GM19193 (cell line): Measurements from ENCODE around the gene TCF7L2.

ENCODE experiments used
- POLR2A ChIP-seq: IDR thresholded peaks from 4 replicates; pipeline ENCODE4 v1.6.1; 2011; ENCODE audit not compliant: insufficient read depth, insufficient read length; ENCODE audit errors: extremely low read depth

Gene TCF7L2

DNA sequence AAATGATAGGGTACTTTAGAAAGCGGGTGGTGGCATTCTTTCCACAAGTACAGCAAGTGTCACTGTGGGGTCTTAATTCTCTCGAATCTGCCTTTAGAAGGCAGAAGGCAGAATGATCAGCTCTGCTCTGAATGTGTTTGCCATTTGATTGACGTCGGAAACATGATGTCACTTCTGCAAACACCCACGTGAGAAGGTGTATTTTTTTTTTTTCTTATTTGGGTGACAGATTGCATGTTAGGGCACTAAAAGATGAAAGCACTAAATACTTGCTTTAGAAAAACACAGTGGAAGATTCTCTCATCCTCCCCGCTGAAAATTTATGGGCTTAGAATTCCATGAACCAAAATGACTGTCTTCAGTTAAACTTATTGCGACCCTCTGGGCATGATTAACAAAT lies 150.2 kb downstream of the TCF7L2 start:
- TF ChIP-seq POLR2A, result no peak

DNA sequence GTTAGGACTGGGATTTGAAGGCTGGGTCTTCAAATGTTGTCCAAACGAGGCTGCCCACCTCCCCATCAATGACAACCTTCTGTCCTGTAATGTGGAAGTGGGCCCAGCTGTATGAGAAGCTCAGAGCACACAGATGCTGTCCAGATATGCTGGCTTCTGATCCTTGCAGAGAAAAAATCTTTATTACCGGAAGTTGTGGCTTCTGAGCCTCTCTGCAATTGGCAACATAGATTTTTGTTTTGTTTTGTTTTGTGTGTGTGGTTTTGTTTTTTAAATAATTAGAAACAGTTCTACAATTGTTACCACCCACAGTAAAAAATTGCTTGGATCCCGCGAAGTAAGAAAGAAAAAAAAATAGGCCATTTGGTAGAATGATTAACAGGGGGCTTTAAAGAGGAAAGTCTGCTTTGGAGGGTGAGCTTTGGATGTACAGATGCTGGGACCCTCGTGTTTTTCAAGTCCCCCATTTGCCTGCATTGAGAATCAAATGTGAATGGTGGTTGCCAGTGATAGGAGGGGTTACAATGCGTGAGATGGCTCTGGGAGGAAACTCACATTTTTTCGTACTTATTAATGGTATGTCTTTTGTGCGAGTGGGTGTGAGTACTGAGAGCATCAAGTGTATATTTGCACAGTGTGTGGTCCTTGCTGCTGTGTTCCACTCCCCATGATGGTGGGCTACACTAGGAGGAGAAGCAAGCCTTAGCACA lies 153.2 kb downstream of the TCF7L2 start:
- no peak for TF ChIP-seq POLR2A

DNA sequence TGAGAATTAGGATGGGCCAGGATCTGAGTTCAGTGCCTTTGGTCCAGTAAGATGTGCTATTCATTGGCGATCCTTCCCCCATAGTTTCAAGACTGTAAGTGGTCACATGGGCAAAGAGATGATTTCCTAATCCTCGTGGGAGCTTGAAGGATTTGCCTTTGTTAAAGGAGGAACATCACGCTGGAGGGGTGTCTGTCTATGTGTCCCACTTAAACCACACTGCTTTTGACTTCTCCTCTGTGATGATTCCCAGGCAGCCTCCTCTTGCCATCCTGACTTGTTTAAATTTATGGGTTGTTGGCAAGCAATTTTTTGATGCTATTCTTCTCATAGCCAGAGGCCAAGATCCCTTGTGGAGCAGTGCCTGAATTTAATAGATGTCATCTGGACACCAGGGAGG lies 154.0 kb downstream of the TCF7L2 start:
- TF ChIP-seq POLR2A, result no peak

- no peak for TF ChIP-seq POLR2A
Observed at GRCh38 chr10:113108194-113108835, 158.3 kb downstream of the TCF7L2 start.

DNA sequence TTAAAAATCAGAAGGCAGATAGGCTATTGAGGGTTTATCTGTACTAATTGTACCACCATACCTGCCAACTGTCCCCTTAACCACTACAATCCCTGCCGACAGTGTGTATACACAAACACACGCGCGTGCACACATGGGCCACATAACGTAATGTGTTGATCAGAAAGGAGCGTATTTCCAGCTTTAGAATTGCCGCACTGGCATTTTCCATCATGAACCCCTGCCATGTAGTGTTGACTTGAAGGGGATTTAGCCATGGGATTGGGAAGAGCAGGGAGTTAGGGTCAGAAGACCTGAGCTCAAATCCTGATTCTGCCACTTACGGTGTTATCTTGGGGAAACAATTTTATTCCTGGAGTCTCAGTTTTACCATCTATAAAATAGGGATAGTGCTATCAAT lies 158.9 kb downstream of the TCF7L2 start:
- no peak for TF ChIP-seq POLR2A

GRCh38 chr10:113111260-113111659 lies 161.2 kb downstream of the TCF7L2 start:
- no peak for TF ChIP-seq POLR2A

DNA sequence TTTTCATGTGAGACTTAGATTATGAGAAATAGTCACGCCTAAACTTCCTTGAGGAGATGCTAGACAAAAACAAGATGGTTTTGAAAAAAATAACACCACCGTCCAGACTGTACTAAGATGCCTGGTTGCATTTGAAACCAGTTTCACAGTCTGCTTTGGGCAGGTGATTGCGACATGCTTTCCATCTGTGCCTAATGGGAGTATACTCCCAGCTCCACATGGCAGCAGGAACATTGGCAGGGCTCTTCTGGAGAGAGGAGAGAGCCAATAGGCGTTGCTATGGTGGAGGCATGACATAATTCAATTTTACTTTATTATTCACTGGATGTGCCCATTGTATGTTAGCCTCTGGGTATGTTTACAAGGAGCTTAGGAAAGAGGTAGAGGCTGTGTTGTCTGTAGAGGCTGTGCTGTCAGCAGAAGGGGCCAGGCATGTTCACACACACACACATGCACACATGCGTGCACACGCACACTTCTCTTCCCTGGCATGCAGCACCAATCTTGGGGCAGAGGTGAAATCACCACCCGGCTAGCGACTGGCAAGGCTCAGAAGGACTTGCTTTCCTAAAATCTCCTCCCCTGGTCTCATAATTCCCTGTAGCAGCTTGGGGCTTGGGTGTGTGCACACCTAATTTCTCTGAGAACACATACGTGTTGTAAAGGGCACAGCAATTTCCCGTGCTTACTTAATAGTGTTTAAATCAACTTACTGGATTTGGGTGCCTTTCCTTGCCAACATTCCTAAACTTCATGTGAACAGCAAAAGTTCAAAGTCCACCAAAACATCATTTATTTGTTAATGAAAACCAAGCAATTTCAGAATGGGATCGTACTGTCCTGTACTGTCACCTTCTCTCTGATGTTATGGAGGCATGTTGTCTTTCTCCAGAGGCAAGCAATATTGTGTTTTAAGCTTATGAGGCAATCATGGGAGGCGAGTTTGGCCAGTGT lies 162.1 kb downstream of the TCF7L2 start:
- no peak for TF ChIP-seq POLR2A

GRCh38 chr10:113113241-113113640 lies 163.2 kb downstream of the TCF7L2 start:
- TF ChIP-seq POLR2A, result no peak

GRCh38 chr10:113113918-113114317 lies 163.9 kb downstream of the TCF7L2 start:
- no peak for TF ChIP-seq POLR2A

- TF ChIP-seq POLR2A, result no peak
Observed at GRCh38 chr10:113115556-113115955, 165.5 kb downstream of the TCF7L2 start.

- TF ChIP-seq POLR2A, result no peak
Observed at GRCh38 chr10:113118882-113119281, 168.8 kb downstream of the TCF7L2 start.

DNA sequence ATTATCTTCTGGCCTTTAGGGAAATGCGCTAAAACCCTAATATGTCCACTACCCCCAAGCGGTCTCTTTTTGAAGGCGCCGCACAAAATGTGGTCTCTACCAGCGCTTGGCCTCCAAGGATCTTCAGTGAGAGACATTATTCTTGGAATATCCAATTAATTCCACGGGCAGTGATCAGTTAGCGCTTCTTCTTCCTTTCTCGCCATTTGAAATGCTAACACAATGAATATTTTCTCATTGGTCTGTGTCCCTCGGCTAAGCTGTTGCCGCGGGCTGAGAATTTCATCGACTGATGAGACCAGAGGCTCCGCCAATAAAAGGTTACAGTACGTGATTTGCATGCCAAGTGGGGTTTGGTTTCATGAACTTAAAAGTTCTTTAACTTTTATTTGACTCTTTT lies 169.8 kb downstream of the TCF7L2 start:
- no peak for TF ChIP-seq POLR2A

DNA sequence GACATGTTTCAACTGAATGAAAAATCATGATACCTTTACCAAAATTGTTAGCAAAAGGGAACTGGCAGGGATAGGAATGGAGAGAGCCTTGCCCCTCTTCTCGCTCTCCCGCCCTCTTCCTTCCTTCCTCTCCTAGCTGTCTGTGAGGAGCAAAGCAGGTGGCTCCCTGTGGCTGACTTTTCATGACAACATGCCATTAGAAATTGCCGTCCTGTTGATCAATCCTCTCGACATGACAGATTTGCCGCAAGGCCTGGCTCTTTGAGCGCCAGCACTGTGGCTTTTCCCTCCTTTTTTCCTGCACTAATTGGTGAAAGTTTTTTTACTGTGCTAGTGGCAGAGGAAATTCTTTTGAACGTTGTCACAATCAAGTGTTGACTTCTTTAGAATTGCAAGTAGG lies 171.1 kb downstream of the TCF7L2 start:
- TF ChIP-seq POLR2A, result no peak

DNA sequence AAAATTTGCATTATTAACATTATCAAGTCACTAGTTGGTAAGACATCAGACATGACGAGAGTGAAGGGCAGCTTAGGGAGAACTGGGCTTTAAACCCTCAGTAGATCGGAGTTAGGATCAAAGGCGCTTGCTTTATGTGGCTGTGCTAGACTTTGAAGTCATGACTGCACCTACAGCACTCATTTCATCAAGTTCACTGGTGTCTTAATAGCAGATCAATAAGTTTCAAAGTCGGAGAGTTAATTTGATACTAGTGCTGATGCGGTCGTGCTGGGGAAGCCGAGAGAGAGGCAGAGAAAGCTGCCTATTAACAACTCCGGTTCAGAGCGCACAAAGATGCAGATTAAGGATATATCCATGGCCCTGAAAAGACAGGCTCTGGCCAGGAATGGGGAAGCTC lies 172.9 kb downstream of the TCF7L2 start:
- no peak for TF ChIP-seq POLR2A

DNA sequence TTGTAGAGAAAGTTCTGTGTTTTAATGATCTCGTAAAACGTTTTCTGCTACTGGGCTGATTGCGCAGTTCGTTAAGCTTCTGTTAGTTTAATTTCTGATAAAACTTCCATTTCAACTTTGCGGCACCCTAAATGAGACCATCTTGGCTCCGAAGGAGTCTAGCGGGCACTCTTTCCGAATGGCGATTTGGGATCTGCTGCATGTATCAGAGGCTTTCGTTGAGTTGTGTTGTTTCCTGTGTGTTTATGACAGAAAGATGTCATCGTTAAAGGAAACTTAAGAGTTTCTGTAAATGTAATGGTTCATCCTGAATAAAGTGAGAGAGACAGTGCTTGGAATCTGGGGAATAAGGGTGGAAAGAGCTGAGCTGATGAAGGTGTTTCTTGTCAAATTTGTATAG lies 174.7 kb downstream of the TCF7L2 start:
- TF ChIP-seq POLR2A, result no peak
